Liver (tissue), 9 donors: Measurements from ENCODE around the gene TBCB. TPM values are rescaled to one million over a fixed set of nuclear protein-coding genes. Genes with fewer than 3 reads are reported as not detected.
"Not testable (repeated sequence)": the region's sequence is repeated elsewhere in the genome, so short reads cannot be mapped to it uniquely, and the experiment has no call there.

Experiments used
- DNase-seq: peaks from one replicate; pipeline ENCODE4 v3.0.0-alpha.2; 2017; ENCODE audit warnings: low spot score
- H3K27ac ChIP-seq, 2 donors: one replicate each; pipeline ENCODE4 v1.7.0; 2013; ENCODE audit warnings: inconsistent platforms in 2 of 2, low read length in 2 of 2, control low read depth in 1 of 2, low read depth in 1 of 2, mild to moderate bottlenecking in 1 of 2
- H3K27me3 ChIP-seq, 4 donors: one replicate each; pipeline versions ENCODE4 v1.6.1 to v1.7.0; 2013; ENCODE audit warnings: low read length in 3 of 4, inconsistent platforms in 1 of 4, mild to moderate bottlenecking in 1 of 4, moderate library complexity in 1 of 4; ENCODE audit not compliant: control insufficient read depth in 4 of 4, insufficient read depth in 4 of 4
- H3K36me3 ChIP-seq, 4 donors: one replicate each; pipeline versions ENCODE4 v1.6.1 to v1.7.0; 2013; ENCODE audit warnings: low read length in 3 of 4, mild to moderate bottlenecking in 3 of 4, low read depth in 1 of 4, moderate library complexity in 1 of 4; ENCODE audit not compliant: control insufficient read depth in 4 of 4, insufficient read depth in 3 of 4
- H3K4me1 ChIP-seq, 4 donors: one replicate each; pipeline versions ENCODE4 v1.6.1 to v1.7.0; 2013; ENCODE audit warnings: low read length in 3 of 4, mild to moderate bottlenecking in 3 of 4, moderate library complexity in 1 of 4; ENCODE audit not compliant: control insufficient read depth in 4 of 4, insufficient read depth in 4 of 4
- H3K4me3 ChIP-seq, 3 donors: one replicate each; pipeline versions ENCODE4 v1.6.1 to v1.7.0; 2013; ENCODE audit warnings: low read length in 3 of 3, control low read depth in 1 of 3, low read depth in 1 of 3, mild to moderate bottlenecking in 1 of 3
- H3K9ac ChIP-seq, 2 donors: one replicate each; pipeline ENCODE4 v1.7.0; 2013; ENCODE audit warnings: low read length in 2 of 2, mild to moderate bottlenecking in 2 of 2, moderate library complexity in 2 of 2, control low read depth in 1 of 2, low read depth in 1 of 2
- H3K9me3 ChIP-seq, 4 donors: one replicate each; pipeline versions ENCODE4 v1.6.1 to v1.7.0; 2013; ENCODE audit warnings: low read length in 3 of 4; ENCODE audit not compliant: control insufficient read depth in 4 of 4
- FOXA2 ChIP-seq: IDR thresholded peaks from 2 replicates; pipeline ENCODE4 v1.6.1; 2016; ENCODE audit warnings: antibody characterized with exemption
- MAX ChIP-seq: IDR thresholded peaks from 2 replicates; pipeline ENCODE4 v1.6.1; 2016; ENCODE audit warnings: antibody characterized with exemption
- RAD21 ChIP-seq, 2 donors: IDR thresholded peaks; 2 replicates each; pipeline ENCODE4 v1.6.1; 2016; ENCODE audit warnings: antibody characterized with exemption in 2 of 2, mild to moderate bottlenecking in 2 of 2
- RXRA ChIP-seq, 2 donors: IDR thresholded peaks; 2 replicates each; pipeline ENCODE4 v1.6.1; 2017 to 2018; ENCODE audit warnings: antibody characterized with exemption in 2 of 2, mild to moderate bottlenecking in 1 of 2
- WGBS: extraction: QIAGEN DNeasy Blood & Tissue Kit; methylation state at CpG from one replicate; pipeline ENCODE4 v1.1.7; 2013; 5-methylcytosine and 5-hydroxymethylcytosine counted together
- polyA plus RNA-seq, 2 donors: library from polyadenylated mRNA; stranded (reverse) in 1 of 2; unstranded in 1 of 2; fragments of 200-250 nt in 1 of 2; fragments of >200 nt in 1 of 2; fragmentation: Nextera tagmentation in 1 of 2; extraction: Ambion mirVana in 1 of 2; gene quantifications; one replicate each; pipeline versions ENCODE4 v1.2.1 to v1.2.3, GENCODE V29; 2013 to 2015
- total RNA-seq, 2 donors: library from RNA; depleted of rRNA; stranded (reverse); fragments of >200 nt; gene quantifications; one replicate each; pipeline ENCODE4 v1.2.3, GENCODE V29; 2014
- donor health status: healthy.
- donor health status: healthy.
- donor health status: healthy.
- donor health status: healthy.
- donor health status: healthy.

The TBCB gene
- total and polyA plus RNA-seq, 4 donors = 29.8 to 61.3 (median 39.8) TPM

GRCh38 chr19:36172852-36173251 is 57.6 kb downstream of the TBCB start:
- Histone ChIP-seq H3K4me1 (peaks cover 0 to 2% (median 0%) of the 10 kb centered on the region in 4 donors), H3K36me3 (no peaks in the 10 kb centered on the region), H3K4me3 (no peak overlapping the region), H3K9me3 (no peaks in the 10 kb centered on the region), H3K9ac (no peak overlapping the region), H3K27me3 (no peaks in the 10 kb centered on the region), H3K27ac (no peak overlapping the region)
- no peak for TF ChIP-seq FOXA2
- no peak for TF ChIP-seq RXRA (IDR thresholded peaks at IDR 0.05)
- no peak for TF ChIP-seq MAX
- TF ChIP-seq RAD21 (IDR thresholded peaks at IDR 0.05) = no peak
- 95% methylated on average over 5 of the region's 5 CpGs for WGBS
- no peak for DNase-seq

- H3K27ac ChIP-seq = not testable (repeated sequence)
Observed at GRCh38 chr19:36173846-36174245, 58.6 kb downstream of the TBCB start.

More at GRCh38 chr19:36173846-36174245, 58.6 kb downstream of the TBCB start:
- H3K4me1 ChIP-seq, DNase-seq, H3K27me3 ChIP-seq, H3K9ac ChIP-seq, H3K4me3 ChIP-seq, H3K9me3 ChIP-seq, H3K36me3 ChIP-seq: not testable (repeated sequence)
- 76% methylated on average over 8 of the region's 8 CpGs for WGBS

Other genes starting within 250 kb of the TBCB start
- under 1 TPM in 1 of 2 donors, not detected in 1; 0.08 TPM for gene APLP1, start 246.9 kb upstream of the TBCB start, total RNA-seq
- under 1 TPM; 0.16 to 0.51 TPM for gene APLP1, start 246.9 kb upstream of the TBCB start, polyA plus RNA-seq
- 1 to 10 TPM; 1.3 to 2.4 TPM for gene NFKBID, start 214.9 kb upstream of the TBCB start, total RNA-seq
- 1 to 10 TPM in 1 of 2 donors, under 1 TPM in 1; 0.66 to 1.2 TPM for gene NFKBID, start 214.9 kb upstream of the TBCB start, polyA plus RNA-seq
- 1 to 10 TPM; 2.0 to 3.1 TPM for gene HCST, start 212.9 kb upstream of the TBCB start, total RNA-seq
- 10 to 100 TPM in 1 of 2 donors, 1 to 10 TPM in 1; 4.6 to 13.3 TPM for gene HCST, start 212.9 kb upstream of the TBCB start, polyA plus RNA-seq
- 10 to 100 TPM; 26.8 to 37.6 TPM for gene TYROBP, start 207.2 kb upstream of the TBCB start, total RNA-seq
- gene TYROBP, start 207.2 kb upstream of the TBCB start, polyA plus RNA-seq = 10 to 100 TPM; 43.8 to 89.6 TPM
- 1 to 10 TPM in 1 of 2 donors, under 1 TPM in 1; 0.89 to 1.9 TPM for gene LRFN3, start 179.1 kb upstream of the TBCB start, total RNA-seq
- 1 to 10 TPM; 2.2 to 8.4 TPM for gene LRFN3, start 179.1 kb upstream of the TBCB start, polyA plus RNA-seq
- 10 to 100 TPM in 1 of 2 donors, 1 to 10 TPM in 1; 8.4 to 28.4 TPM for gene SDHAF1, start 120.3 kb upstream of the TBCB start, total RNA-seq
- 10 to 100 TPM; 16.0 to 21.7 TPM for gene SDHAF1, start 120.3 kb upstream of the TBCB start, polyA plus RNA-seq
- 1 to 10 TPM; 1.8 to 4.4 TPM for gene SYNE4, start 106.7 kb upstream of the TBCB start, total RNA-seq
- 1 to 10 TPM; 4.3 to 5.7 TPM for gene SYNE4, start 106.7 kb upstream of the TBCB start, polyA plus RNA-seq
- gene ALKBH6, start 101.3 kb upstream of the TBCB start, total RNA-seq = 1 to 10 TPM; 6.3 to 8.3 TPM
- gene ALKBH6, start 101.3 kb upstream of the TBCB start, polyA plus RNA-seq = 10 to 100 TPM in 1 of 2 donors, 1 to 10 TPM in 1; 9.3 to 11.8 TPM
- gene CLIP3, start 82.6 kb upstream of the TBCB start, total RNA-seq = 1 to 10 TPM in 1 of 2 donors, under 1 TPM in 1; 0.59 to 1.5 TPM
- under 1 TPM; 0.78 to 0.82 TPM for gene CLIP3, start 82.6 kb upstream of the TBCB start, polyA plus RNA-seq
- gene THAP8, start 61.2 kb upstream of the TBCB start, total RNA-seq = 1 to 10 TPM; 1.8 to 2.3 TPM
- 1 to 10 TPM; 4.2 to 4.4 TPM for gene THAP8, start 61.2 kb upstream of the TBCB start, polyA plus RNA-seq
- gene WDR62, start 60.6 kb upstream of the TBCB start, total RNA-seq = 1 to 10 TPM in 1 of 2 donors, under 1 TPM in 1; 0.59 to 6.6 TPM
- gene WDR62, start 60.6 kb upstream of the TBCB start, polyA plus RNA-seq = under 1 TPM; 0.26 to 0.83 TPM
- not detected for gene OVOL3, start 4.3 kb upstream of the TBCB start, total RNA-seq
- not detected for gene OVOL3, start 4.3 kb upstream of the TBCB start, polyA plus RNA-seq
- gene POLR2I, start 593 bp upstream of the TBCB start, total RNA-seq = 10 to 100 TPM; 11.4 to 82.1 TPM
- gene POLR2I, start 593 bp upstream of the TBCB start, polyA plus RNA-seq = 100 to 1,000 TPM in 1 of 2 donors, 10 to 100 TPM in 1; 40.2 to 110 TPM
- 100 to 1,000 TPM in 1 of 2 donors, 10 to 100 TPM in 1; 79.5 to 119 TPM for gene CAPNS1, start 24.6 kb downstream of the TBCB start, total RNA-seq
- gene CAPNS1, start 24.6 kb downstream of the TBCB start, polyA plus RNA-seq = 100 to 1,000 TPM in 1 of 2 donors, 10 to 100 TPM in 1; 87.2 to 280 TPM
- gene COX7A1, start 37.0 kb downstream of the TBCB start, total RNA-seq = under 1 TPM; 0.17 to 0.33 TPM
- 10 to 100 TPM in 1 of 2 donors, 1 to 10 TPM in 1; 2.3 to 11.4 TPM for gene COX7A1, start 37.0 kb downstream of the TBCB start, polyA plus RNA-seq
- gene ZNF565, start 99.2 kb downstream of the TBCB start, total RNA-seq = 1 to 10 TPM; 2.3 to 4.9 TPM
- gene ZNF565, start 99.2 kb downstream of the TBCB start, polyA plus RNA-seq = 1 to 10 TPM in 1 of 2 donors, under 1 TPM in 1; 0.95 to 2.2 TPM
- 10 to 100 TPM; 29.2 to 48.6 TPM for gene ZNF146, start 99.6 kb downstream of the TBCB start, total RNA-seq
- 10 to 100 TPM; 16.6 to 19.0 TPM for gene ZNF146, start 99.6 kb downstream of the TBCB start, polyA plus RNA-seq